ENCODE data around the gene CTNNA3. TPM values are rescaled to one million over a fixed set of nuclear protein-coding genes. Genes with fewer than 3 reads are reported as not detected.

CTNNA3 gene
- total RNA-seq, 1 experiment from 2014 or later: 0.85 TPM

DNA sequence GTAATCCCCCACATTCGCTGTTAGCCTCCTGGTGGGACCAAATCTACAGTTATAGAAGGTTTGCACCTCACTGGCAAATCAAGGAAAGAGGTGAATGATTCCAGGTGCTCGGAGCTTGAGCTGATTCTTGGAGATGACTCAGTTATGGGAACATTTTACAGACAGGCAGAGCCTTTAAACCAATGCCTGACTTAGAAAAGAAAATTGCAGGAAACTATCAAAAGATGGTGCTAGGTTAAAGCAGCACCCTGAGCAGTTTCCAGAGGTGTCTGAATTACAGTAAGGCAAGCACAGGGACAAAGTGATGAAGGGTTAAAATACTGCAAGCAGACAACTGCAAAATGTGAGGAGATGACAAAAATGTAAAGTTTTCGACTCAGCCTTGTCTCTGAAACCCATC, 767.2 kb downstream of the CTNNA3 start:
- Histone ChIP-seq H3K4me3 (ENCODE audit: low read depth in 2 of 2, low read length in 2 of 2) (no peak overlapping the region), H3K36me3 (ENCODE audit: control insufficient read depth, insufficient read depth, low read length) (no peaks in the 10 kb centered on the region), H3K27ac (ENCODE audit: low read length) (no peak overlapping the region), H3K9me3 (ENCODE audit: control insufficient read depth, insufficient read depth, low read depth, low read length) (no peaks in the 10 kb centered on the region), H3K4me1 (ENCODE audit: control insufficient read depth, insufficient read depth, low read length) (peaks cover 9% of the 10 kb centered on the region), H3K27me3 (ENCODE audit: control insufficient read depth, insufficient read depth, low read length) (peaks cover 50% of the 10 kb centered on the region)
- ATAC-seq (no peak), DNase-seq (ENCODE audit: low read depth, low spot score) (no peak)
- no TSS peak for BruUV-seq (replicated peaks)
- POLR2A ChIA-PET: no interaction called here
- CTCF ChIA-PET: no interaction called here
- in situ Hi-C loops (cut with HindIII; ENCODE audit: low pct_unique_long_range_greater_than_20kb, low sequenced_read_pairs): no loop called here
- intact Hi-C loops (cut with micrococcal nuclease; ENCODE audit: unreplicated experiment): no loop called here
- TF ChIP-seq, protein P1, sequence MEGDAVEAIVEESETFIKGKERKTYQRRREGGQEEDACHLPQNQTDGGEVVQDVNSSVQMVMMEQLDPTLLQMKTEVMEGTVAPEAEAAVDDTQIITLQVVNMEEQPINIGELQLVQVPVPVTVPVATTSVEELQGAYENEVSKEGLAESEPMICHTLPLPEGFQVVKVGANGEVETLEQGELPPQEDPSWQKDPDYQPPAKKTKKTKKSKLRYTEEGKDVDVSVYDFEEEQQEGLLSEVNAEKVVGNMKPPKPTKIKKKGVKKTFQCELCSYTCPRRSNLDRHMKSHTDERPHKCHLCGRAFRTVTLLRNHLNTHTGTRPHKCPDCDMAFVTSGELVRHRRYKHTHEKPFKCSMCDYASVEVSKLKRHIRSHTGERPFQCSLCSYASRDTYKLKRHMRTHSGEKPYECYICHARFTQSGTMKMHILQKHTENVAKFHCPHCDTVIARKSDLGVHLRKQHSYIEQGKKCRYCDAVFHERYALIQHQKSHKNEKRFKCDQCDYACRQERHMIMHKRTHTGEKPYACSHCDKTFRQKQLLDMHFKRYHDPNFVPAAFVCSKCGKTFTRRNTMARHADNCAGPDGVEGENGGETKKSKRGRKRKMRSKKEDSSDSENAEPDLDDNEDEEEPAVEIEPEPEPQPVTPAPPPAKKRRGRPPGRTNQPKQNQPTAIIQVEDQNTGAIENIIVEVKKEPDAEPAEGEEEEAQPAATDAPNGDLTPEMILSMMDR (IDR thresholded peaks at IDR 0.05): no peak
- TF ChIP-seq SIN3A (IDR thresholded peaks at IDR 0.05; ENCODE audit: borderline replicate concordance, insufficient read depth, low read depth, low read length) (no peak), POLR2AphosphoS5 (IDR thresholded peaks at IDR 0.05; ENCODE audit: low read depth, low read length) (no peak), TCF7L2 (IDR thresholded peaks at IDR 0.05; ENCODE audit: low read depth, low read length) (no peak)
- TF ChIP-seq, protein P2, sequence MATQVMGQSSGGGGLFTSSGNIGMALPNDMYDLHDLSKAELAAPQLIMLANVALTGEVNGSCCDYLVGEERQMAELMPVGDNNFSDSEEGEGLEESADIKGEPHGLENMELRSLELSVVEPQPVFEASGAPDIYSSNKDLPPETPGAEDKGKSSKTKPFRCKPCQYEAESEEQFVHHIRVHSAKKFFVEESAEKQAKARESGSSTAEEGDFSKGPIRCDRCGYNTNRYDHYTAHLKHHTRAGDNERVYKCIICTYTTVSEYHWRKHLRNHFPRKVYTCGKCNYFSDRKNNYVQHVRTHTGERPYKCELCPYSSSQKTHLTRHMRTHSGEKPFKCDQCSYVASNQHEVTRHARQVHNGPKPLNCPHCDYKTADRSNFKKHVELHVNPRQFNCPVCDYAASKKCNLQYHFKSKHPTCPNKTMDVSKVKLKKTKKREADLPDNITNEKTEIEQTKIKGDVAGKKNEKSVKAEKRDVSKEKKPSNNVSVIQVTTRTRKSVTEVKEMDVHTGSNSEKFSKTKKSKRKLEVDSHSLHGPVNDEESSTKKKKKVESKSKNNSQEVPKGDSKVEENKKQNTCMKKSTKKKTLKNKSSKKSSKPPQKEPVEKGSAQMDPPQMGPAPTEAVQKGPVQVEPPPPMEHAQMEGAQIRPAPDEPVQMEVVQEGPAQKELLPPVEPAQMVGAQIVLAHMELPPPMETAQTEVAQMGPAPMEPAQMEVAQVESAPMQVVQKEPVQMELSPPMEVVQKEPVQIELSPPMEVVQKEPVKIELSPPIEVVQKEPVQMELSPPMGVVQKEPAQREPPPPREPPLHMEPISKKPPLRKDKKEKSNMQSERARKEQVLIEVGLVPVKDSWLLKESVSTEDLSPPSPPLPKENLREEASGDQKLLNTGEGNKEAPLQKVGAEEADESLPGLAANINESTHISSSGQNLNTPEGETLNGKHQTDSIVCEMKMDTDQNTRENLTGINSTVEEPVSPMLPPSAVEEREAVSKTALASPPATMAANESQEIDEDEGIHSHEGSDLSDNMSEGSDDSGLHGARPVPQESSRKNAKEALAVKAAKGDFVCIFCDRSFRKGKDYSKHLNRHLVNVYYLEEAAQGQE (IDR thresholded peaks at IDR 0.05; ENCODE audit: insufficient read depth in 1 of 2, low read depth in 2 of 2, low read length in 1 of 2): no peak

DNA sequence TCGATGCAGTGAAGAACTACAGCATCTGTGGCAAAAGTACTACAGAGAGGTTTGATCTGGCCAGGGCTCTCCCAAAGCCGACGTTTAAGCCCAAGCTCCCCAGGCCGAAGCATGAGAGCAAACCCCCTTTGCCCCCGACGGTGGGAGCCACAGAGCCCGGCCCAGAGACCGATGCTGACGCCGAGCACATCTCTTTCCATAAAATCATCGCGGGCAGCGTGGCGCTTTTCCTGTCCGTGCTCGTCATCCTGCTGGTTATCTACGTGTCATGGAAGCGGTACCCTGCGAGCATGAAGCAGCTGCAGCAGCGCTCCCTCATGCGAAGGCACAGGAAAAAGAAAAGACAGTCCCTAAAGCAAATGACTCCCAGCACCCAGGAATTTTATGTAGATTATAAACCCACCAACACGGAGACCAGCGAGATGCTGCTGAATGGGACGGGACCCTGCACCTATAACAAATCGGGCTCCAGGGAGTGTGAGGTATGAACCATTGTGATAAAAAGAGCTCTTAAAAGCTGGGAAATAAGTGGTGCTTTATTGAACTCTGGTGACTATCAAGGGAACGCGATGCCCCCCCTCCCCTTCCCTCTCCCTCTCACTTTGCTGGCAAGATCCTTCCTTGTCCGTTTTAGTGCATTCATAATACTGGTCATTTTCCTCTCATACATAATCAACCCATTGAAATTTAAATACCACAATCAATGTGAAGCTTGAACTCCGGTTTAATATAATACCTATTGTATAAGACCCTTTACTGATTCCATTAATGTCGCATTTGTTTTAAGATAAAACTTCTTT, 767.8 kb downstream of the CTNNA3 start:
- Histone ChIP-seq H3K27ac (ENCODE audit: low read length) (no peak overlapping the region), H3K36me3 (ENCODE audit: control insufficient read depth, insufficient read depth, low read length) (no peaks in the 10 kb centered on the region), H3K4me3 (ENCODE audit: low read depth in 2 of 2, low read length in 2 of 2) (no peak overlapping the region), H3K27me3 (ENCODE audit: control insufficient read depth, insufficient read depth, low read length) (peaks cover 50% of the 10 kb centered on the region), H3K9me3 (ENCODE audit: control insufficient read depth, insufficient read depth, low read depth, low read length) (no peaks in the 10 kb centered on the region), H3K4me1 (ENCODE audit: control insufficient read depth, insufficient read depth, low read length) (peaks cover 9% of the 10 kb centered on the region)
- no peak for TF ChIP-seq TCF7L2 (IDR thresholded peaks at IDR 0.05; ENCODE audit: low read depth, low read length)
- no peak for TF ChIP-seq POLR2AphosphoS5 (IDR thresholded peaks at IDR 0.05; ENCODE audit: low read depth, low read length)
- TF ChIP-seq, protein P2 (IDR thresholded peaks at IDR 0.05; ENCODE audit: insufficient read depth in 1 of 2, low read depth in 2 of 2, low read length in 1 of 2): no peak
- no peak for TF ChIP-seq SIN3A (IDR thresholded peaks at IDR 0.05; ENCODE audit: borderline replicate concordance, insufficient read depth, low read depth, low read length)
- TF ChIP-seq, protein P1 (IDR thresholded peaks at IDR 0.05): no peak
- BruUV-seq (replicated peaks): no TSS peak
- in situ Hi-C loops (cut with HindIII; ENCODE audit: low pct_unique_long_range_greater_than_20kb, low sequenced_read_pairs) (no loop called here), intact Hi-C loops (cut with micrococcal nuclease; ENCODE audit: unreplicated experiment) (no loop called here)
- no peak for DNase-seq (ENCODE audit: low read depth, low spot score)
- POLR2A ChIA-PET: no interaction called here
- ATAC-seq: no peak
- CTCF ChIA-PET: no interaction called here
